ENCODE data around the gene ZNF747. TPM values are rescaled to one million over a fixed set of nuclear protein-coding genes. Genes with fewer than 3 reads are reported as not detected.

The ZNF747 gene
- total RNA-seq, 2 donors from 2014 or later, result 15.5 to 17.1 TPM

- Histone ChIP-seq H3K9me3 (ENCODE audit: control insufficient read depth, low read length) (no peaks in the 10 kb centered on the region), H3K27me3 (ENCODE audit: control insufficient read depth, insufficient read depth, low read length, poor library complexity, severe bottlenecking) (no peaks in the 10 kb centered on the region), H3K27ac (ENCODE audit: low read depth, low read length) (no peak overlapping the region), H3K4me1 (ENCODE audit: control insufficient read depth, insufficient read depth, low read length) (no peaks in the 10 kb centered on the region), H3K9ac (ENCODE audit: extremely low read depth, low read length, poor library complexity, severe bottlenecking) (no peak overlapping the region), H3K36me3 (ENCODE audit: control insufficient read depth, insufficient read depth, low read length) (no peaks in the 10 kb centered on the region), H3K4me3 (ENCODE audit: low read length) (no peak overlapping the region)
- H3K9me3 Mint-ChIP-seq, result no peaks in the 10 kb centered on the region
- no peaks in the 10 kb centered on the region for H3K36me3 Mint-ChIP-seq (ENCODE audit: low read depth)
- H3K27ac Mint-ChIP-seq, result no peak overlapping the region
- WGBS, 2 experiments (ENCODE audit: insufficient coverage in 1 of 2, insufficient read length in 1 of 2), result 80 to 91% methylated on average over 5 to 6 of the region's 6 CpGs
- no peak overlapping the region for H3K4me3 Mint-ChIP-seq
- TF ChIP-seq, protein P1, sequence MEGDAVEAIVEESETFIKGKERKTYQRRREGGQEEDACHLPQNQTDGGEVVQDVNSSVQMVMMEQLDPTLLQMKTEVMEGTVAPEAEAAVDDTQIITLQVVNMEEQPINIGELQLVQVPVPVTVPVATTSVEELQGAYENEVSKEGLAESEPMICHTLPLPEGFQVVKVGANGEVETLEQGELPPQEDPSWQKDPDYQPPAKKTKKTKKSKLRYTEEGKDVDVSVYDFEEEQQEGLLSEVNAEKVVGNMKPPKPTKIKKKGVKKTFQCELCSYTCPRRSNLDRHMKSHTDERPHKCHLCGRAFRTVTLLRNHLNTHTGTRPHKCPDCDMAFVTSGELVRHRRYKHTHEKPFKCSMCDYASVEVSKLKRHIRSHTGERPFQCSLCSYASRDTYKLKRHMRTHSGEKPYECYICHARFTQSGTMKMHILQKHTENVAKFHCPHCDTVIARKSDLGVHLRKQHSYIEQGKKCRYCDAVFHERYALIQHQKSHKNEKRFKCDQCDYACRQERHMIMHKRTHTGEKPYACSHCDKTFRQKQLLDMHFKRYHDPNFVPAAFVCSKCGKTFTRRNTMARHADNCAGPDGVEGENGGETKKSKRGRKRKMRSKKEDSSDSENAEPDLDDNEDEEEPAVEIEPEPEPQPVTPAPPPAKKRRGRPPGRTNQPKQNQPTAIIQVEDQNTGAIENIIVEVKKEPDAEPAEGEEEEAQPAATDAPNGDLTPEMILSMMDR (conservative IDR thresholded peaks at IDR 0.05), result no peak
- no peak for DNase-seq
- peaks cover 9% of the 10 kb centered on the region for H3K27me3 Mint-ChIP-seq (ENCODE audit: insufficient read depth)
- peaks cover 8% of the 10 kb centered on the region for H3K4me1 Mint-ChIP-seq
Observed at GRCh38 chr16:30491744-30492308, 42.8 kb downstream of the ZNF747 start.

DNA sequence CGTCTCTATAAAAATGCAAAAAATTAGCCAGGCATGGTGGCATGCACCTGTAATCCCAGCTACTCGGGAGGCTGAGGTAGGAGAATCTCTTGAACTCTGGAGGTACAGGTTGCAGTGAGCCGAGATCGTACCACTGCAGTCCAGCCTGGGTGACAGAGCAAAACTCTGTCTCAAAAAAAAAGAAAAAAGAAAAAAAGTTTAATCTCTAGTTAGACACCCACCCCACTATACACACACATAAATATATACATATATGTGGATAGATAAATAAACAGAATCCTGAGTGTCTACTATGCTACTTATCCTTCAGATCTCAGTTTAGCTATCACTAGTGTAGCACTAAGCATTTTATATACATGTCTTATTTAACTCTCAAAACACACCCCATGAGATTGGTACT lies 43.4 kb downstream of the ZNF747 start:
- Mint-ChIP-seq H3K9me3 (no peaks in the 10 kb centered on the region), H3K4me3 (no peak overlapping the region), H3K36me3 (ENCODE audit: low read depth) (no peaks in the 10 kb centered on the region), H3K27ac (no peak overlapping the region), H3K4me1 (peaks cover 8% of the 10 kb centered on the region), H3K27me3 (ENCODE audit: insufficient read depth) (peaks cover 9% of the 10 kb centered on the region)
- TF ChIP-seq, protein P1 (conservative IDR thresholded peaks at IDR 0.05), result no peak
- no peak for DNase-seq
- H3K36me3 ChIP-seq (ENCODE audit: control insufficient read depth, insufficient read depth, low read length), result no peaks in the 10 kb centered on the region
- no peak overlapping the region for H3K9ac ChIP-seq (ENCODE audit: extremely low read depth, low read length, poor library complexity, severe bottlenecking)
- H3K9me3 ChIP-seq (ENCODE audit: control insufficient read depth, low read length), result no peaks in the 10 kb centered on the region
- 88 to 94% methylated on average over 4 of the region's 4 CpGs for WGBS, 2 experiments (ENCODE audit: insufficient coverage in 1 of 2, insufficient read length in 1 of 2)
- H3K4me1 ChIP-seq (ENCODE audit: control insufficient read depth, insufficient read depth, low read length), result no peaks in the 10 kb centered on the region
- H3K27me3 ChIP-seq (ENCODE audit: control insufficient read depth, insufficient read depth, low read length, poor library complexity, severe bottlenecking), result no peaks in the 10 kb centered on the region
- no peak overlapping the region for H3K4me3 ChIP-seq (ENCODE audit: low read length)
- H3K27ac ChIP-seq (ENCODE audit: low read depth, low read length), result no peak overlapping the region

- no peak overlapping the region for H3K9ac ChIP-seq (ENCODE audit: extremely low read depth, low read length, poor library complexity, severe bottlenecking)
- Mint-ChIP-seq H3K4me3 (no peak overlapping the region), H3K27ac (no peak overlapping the region), H3K4me1 (peaks cover 8% of the 10 kb centered on the region), H3K9me3 (no peaks in the 10 kb centered on the region), H3K27me3 (ENCODE audit: insufficient read depth) (peaks cover 9% of the 10 kb centered on the region), H3K36me3 (ENCODE audit: low read depth) (no peaks in the 10 kb centered on the region)
- H3K27ac ChIP-seq (ENCODE audit: low read depth, low read length), result no peak overlapping the region
- no peaks in the 10 kb centered on the region for H3K36me3 ChIP-seq (ENCODE audit: control insufficient read depth, insufficient read depth, low read length)
- DNase-seq, result no peak
- TF ChIP-seq, protein P1 (conservative IDR thresholded peaks at IDR 0.05), result no peak
- H3K4me1 ChIP-seq (ENCODE audit: control insufficient read depth, insufficient read depth, low read length), result no peaks in the 10 kb centered on the region
- no peaks in the 10 kb centered on the region for H3K27me3 ChIP-seq (ENCODE audit: control insufficient read depth, insufficient read depth, low read length, poor library complexity, severe bottlenecking)
- no peak overlapping the region for H3K4me3 ChIP-seq (ENCODE audit: low read length)
- no peaks in the 10 kb centered on the region for H3K9me3 ChIP-seq (ENCODE audit: control insufficient read depth, low read length)
- 69 to 84% methylated on average over 4 to 6 of the region's 6 CpGs for WGBS, 2 experiments (ENCODE audit: insufficient coverage in 1 of 2, insufficient read length in 1 of 2)
Observed at GRCh38 chr16:30490210-30490609, 44.4 kb downstream of the ZNF747 start.

Data from endodermal cell (in vitro differentiated cells).